H1 (cell line): ENCODE measurements around the gene INPP4B. TPM values are rescaled to one million over a fixed set of nuclear protein-coding genes. Genes with fewer than 3 reads are reported as not detected.
A peak's percentile ranks its signal among the peaks of the same experiment; 100 is the strongest.

ENCODE experiments used
- CTCF ChIA-PET: fragments of 300-600 bp; sonication (Branson Sonifier 250); formaldehyde crosslinking; loops from one replicate; lab custom pipeline; 2021; ENCODE audit not compliant: partially characterized antibody; lab: Charles Lee
- POLR2A ChIA-PET: fragments of 300-600 bp; sonication (Branson Sonifier 250); formaldehyde crosslinking; loops from one replicate; lab custom pipeline; 2021; ENCODE audit warnings: inconsistent platforms; ENCODE audit not compliant: partially characterized antibody; lab: Charles Lee
- DNase-seq, 2 experiments: peaks; one replicate each; pipeline versions ENCODE4 v3.0.0 to v3.0.0-alpha.2; 2010 to 2022; ENCODE audit warnings: low spot score in 2 of 2, low read depth in 1 of 2, mixed read lengths in 1 of 2
- FAIRE-seq: peaks from 2 replicates; lab custom pipeline; 2011; peaks lifted over from hg19 to GRCh38; lab: Jason Lieb, UNC
- H2AFZ ChIP-seq: 2 replicates; pipeline ENCODE4 v1.8.1; 2012; ENCODE audit warnings: low read length, inconsistent platforms
- H2AK5ac ChIP-seq: 2 replicates; pipeline ENCODE4 v1.6.1; 2013; ENCODE audit warnings: low read depth, low read length
- H2BK120ac ChIP-seq: replicated peaks from 2 replicates; pipeline ENCODE3; 2013; ENCODE audit warnings: low read depth, low read length, inconsistent platforms
- H2BK12ac ChIP-seq: 2 replicates; pipeline ENCODE4 v1.6.1; 2013; ENCODE audit warnings: low read depth, low read length
- H2BK15ac ChIP-seq: 2 replicates; pipeline ENCODE4 v1.6.1; 2013; ENCODE audit warnings: low read length
- H2BK20ac ChIP-seq: 2 replicates; pipeline ENCODE4 v1.6.1; 2013; ENCODE audit warnings: low read length
- H2BK5ac ChIP-seq: 2 replicates; pipeline ENCODE4 v1.6.1; 2013; ENCODE audit warnings: low read depth, low read length
- H3K14ac ChIP-seq: 2 replicates; pipeline ENCODE4 v1.6.1; 2013; ENCODE audit warnings: inconsistent platforms; ENCODE audit not compliant: insufficient read length
- H3K18ac ChIP-seq: 2 replicates; pipeline ENCODE4 v1.6.1; 2013; ENCODE audit warnings: low read length; ENCODE audit errors: extremely low read depth
- H3K23ac ChIP-seq: 2 replicates; pipeline ENCODE4 v1.6.1; 2013; ENCODE audit warnings: inconsistent platforms; ENCODE audit not compliant: insufficient read length
- H3K23me2 ChIP-seq: 2 replicates; pipeline ENCODE4 v1.6.1; 2013; ENCODE audit warnings: low read depth, low read length
- H3K27ac ChIP-seq: 2 replicates; pipeline ENCODE4 v1.6.1; 2011; ENCODE audit warnings: low read depth, low read length, inconsistent platforms
- H3K27me3 ChIP-seq, 4 experiments: replicated peaks in 1 of 4; 1 replicate in 1 of 4; 2 replicates in 3 of 4; pipeline versions ENCODE4 v1.6.1 to v1.8.1; 2011 to 2013; ENCODE audit warnings: low read length in 3 of 4, mild to moderate bottlenecking in 3 of 4, inconsistent platforms in 2 of 4, mixed read lengths in 2 of 4, moderate library complexity in 1 of 4; ENCODE audit not compliant: control insufficient read depth in 3 of 4, insufficient read depth in 3 of 4; ENCODE audit errors: extremely low read depth in 1 of 4
- H3K36me3 ChIP-seq, 4 experiments: 2 replicates each; pipeline versions ENCODE4 v1.6.1 to v1.8.1; 2011 to 2013; ENCODE audit warnings: mild to moderate bottlenecking in 4 of 4, low read length in 3 of 4, moderate library complexity in 2 of 4, control low read depth in 1 of 4, inconsistent platforms in 1 of 4; ENCODE audit not compliant: insufficient read depth in 4 of 4, control insufficient read depth in 2 of 4
- H3K4ac ChIP-seq: replicated peaks from 2 replicates; pipeline ENCODE3; 2013; ENCODE audit warnings: low read length, low read depth, mixed read lengths, inconsistent platforms; ENCODE audit not compliant: insufficient read length
- H3K4me1 ChIP-seq, 4 experiments: replicated peaks in 1 of 4; 1 replicate in 1 of 4; 2 replicates in 3 of 4; pipeline versions ENCODE4 v1.6.1 to v1.8.1; 2011 to 2013; ENCODE audit warnings: low read length in 3 of 4, inconsistent platforms in 2 of 4, mixed read lengths in 1 of 4; ENCODE audit not compliant: insufficient read depth in 4 of 4, control insufficient read depth in 3 of 4
- H3K4me2 ChIP-seq, 2 experiments: 2 replicates each; pipeline versions ENCODE4 v1.6.1 to v1.8.1; 2011 to 2013; ENCODE audit warnings: low read depth in 2 of 2, low read length in 2 of 2, control low read depth in 1 of 2, inconsistent platforms in 1 of 2, mild to moderate bottlenecking in 1 of 2; ENCODE audit not compliant: insufficient read depth in 1 of 2
- H3K4me3 ChIP-seq, 4 experiments: fragments of 200-600, 300-600 bp in 1 of 4; sonication (generic), shearing (Covaris generic), sonication (Bioruptor Twin) in 1 of 4; 2 replicates each; pipeline versions ENCODE4 v1.5.1 to v1.8.1; 2011 to 2016; ENCODE audit warnings: low read length in 4 of 4, low read depth in 3 of 4, control low read depth in 2 of 4, inconsistent platforms in 2 of 4, mild to moderate bottlenecking in 2 of 4, mixed read lengths in 1 of 4, moderate library complexity in 1 of 4; ENCODE audit not compliant: insufficient read depth in 2 of 4; ENCODE audit errors: extremely low read depth in 1 of 4
- H3K56ac ChIP-seq: replicated peaks from 2 replicates; pipeline ENCODE3; 2013; ENCODE audit warnings: low read depth, mild to moderate bottlenecking, mixed read lengths, low read length, inconsistent platforms; ENCODE audit not compliant: insufficient read length
- H3K79me1 ChIP-seq: 2 replicates; pipeline ENCODE4 v1.6.1; 2013; ENCODE audit warnings: low read depth, low read length, control low read depth
- H3K79me2 ChIP-seq, 2 experiments: 2 replicates each; pipeline versions ENCODE4 v1.6.1 to v1.8.1; 2012 to 2013; ENCODE audit warnings: low read length in 2 of 2, mild to moderate bottlenecking in 2 of 2, inconsistent platforms in 1 of 2; ENCODE audit not compliant: insufficient read depth in 2 of 2, control insufficient read depth in 1 of 2
- H3K9ac ChIP-seq, 4 experiments: replicated peaks in 1 of 4; 1 replicate in 1 of 4; 2 replicates in 3 of 4; pipeline versions ENCODE4 v1.6.1 to v1.8.1; 2011 to 2013; ENCODE audit warnings: low read depth in 3 of 4, low read length in 3 of 4, control low read depth in 2 of 4, mild to moderate bottlenecking in 2 of 4, moderate library complexity in 2 of 4, inconsistent platforms in 1 of 4; ENCODE audit errors: extremely low read depth in 1 of 4
- H3K9me3 ChIP-seq, 2 experiments: 2 replicates each; pipeline versions ENCODE4 v1.6.1 to v1.8.1; 2012 to 2013; ENCODE audit warnings: mild to moderate bottlenecking in 2 of 2, moderate library complexity in 2 of 2, control low read depth in 1 of 2, inconsistent platforms in 1 of 2, low read depth in 1 of 2, low read length in 1 of 2, mixed read lengths in 1 of 2; ENCODE audit not compliant: insufficient read depth in 2 of 2
- H4K20me1 ChIP-seq, 2 experiments: replicated peaks in 1 of 2; 2 replicates each; pipeline versions ENCODE3 to v1.8.1; 2011 to 2013; ENCODE audit warnings: inconsistent platforms in 2 of 2, low read length in 2 of 2, mild to moderate bottlenecking in 1 of 2; ENCODE audit not compliant: insufficient read depth in 2 of 2, control insufficient read depth in 1 of 2
- H4K5ac ChIP-seq: 2 replicates; pipeline ENCODE4 v1.6.1; 2013; ENCODE audit warnings: low read length, low read depth, mixed read lengths, inconsistent platforms; ENCODE audit not compliant: insufficient read length
- H4K8ac ChIP-seq: 2 replicates; pipeline ENCODE4 v1.8.0; 2013; ENCODE audit warnings: mild to moderate bottlenecking, moderate library complexity, low read length, inconsistent platforms; ENCODE audit not compliant: insufficient read depth; ENCODE audit errors: extremely low read depth
- H4K91ac ChIP-seq: replicated peaks from 2 replicates; pipeline ENCODE3; 2013; ENCODE audit warnings: low read length, mixed read lengths, inconsistent platforms; ENCODE audit not compliant: insufficient read length
- CHD2 ChIP-seq: IDR thresholded peaks from 2 replicates; pipeline ENCODE4 v1.6.1; 2012; ENCODE audit warnings: low read length, improper control_type of control experiment
- EZH2 ChIP-seq: fragments of 200-600 bp; sonication (generic); IDR thresholded peaks from 2 replicates; pipeline ENCODE4 v1.7.1; 2012; ENCODE audit warnings: low read depth, mild to moderate bottlenecking, moderate library complexity, low read length, inconsistent platforms; ENCODE audit not compliant: severe bottlenecking
- JUND ChIP-seq: IDR thresholded peaks from 2 replicates; pipeline ENCODE4 v1.6.1; 2011; ENCODE audit warnings: mild to moderate bottlenecking, improper control_type of control experiment, low read length
- POU5F1 ChIP-seq: IDR thresholded peaks from 2 replicates; pipeline ENCODE4 v1.6.1; 2011; ENCODE audit warnings: low read depth, mild to moderate bottlenecking, low read length, moderate library complexity
- RBBP5 ChIP-seq: IDR thresholded peaks from 2 replicates; pipeline ENCODE4 v1.7.1; 2012; ENCODE audit warnings: low read depth, mild to moderate bottlenecking, inconsistent platforms, low read length, moderate library complexity, borderline replicate concordance
- RNF2 ChIP-seq: fragments of 200-900, 300-1000 bp; sonication (generic); IDR thresholded peaks from 2 replicates; pipeline ENCODE4 v1.7.1; 2016; ENCODE audit warnings: borderline replicate concordance, low read depth, mild to moderate bottlenecking, antibody characterized with exemption, low read length; ENCODE audit not compliant: poor library complexity, severe bottlenecking; ENCODE audit errors: missing control alignments
- SP2 ChIP-seq: IDR thresholded peaks from 2 replicates; pipeline ENCODE4 v1.6.1; 2012; ENCODE audit warnings: mild to moderate bottlenecking, low read length, inconsistent platforms
- TBP ChIP-seq: IDR thresholded peaks from 2 replicates; pipeline ENCODE4 v1.6.1; 2011; ENCODE audit warnings: low read depth, low read length, improper control_type of control experiment
- WGBS, 2 experiments: shearing (Covaris generic) in 1 of 2; methylation state at CpG; one replicate each; pipeline versions ENCODE4 v1.1.6 to v1.1.7; 2013 to 2015; ENCODE audit warnings: low lambda C conversion rate in 2 of 2, mixed read lengths in 2 of 2, inconsistent platforms in 1 of 2, low coverage in 1 of 2, missing lambda C conversion rate in 1 of 2; ENCODE audit not compliant: insufficient replicate concordance in 2 of 2, insufficient coverage in 1 of 2, insufficient read length in 1 of 2; ENCODE audit errors: extremely low coverage in 1 of 2, missing lambda C conversion rate in 1 of 2; 5-methylcytosine and 5-hydroxymethylcytosine counted together
- polyA plus RNA-seq, 7 experiments: library from polyadenylated mRNA; depleted of rRNA in 3 of 7; stranded (reverse) in 5 of 7; unstranded in 2 of 7; fragments of >200 nt in 5 of 7; fragments of 200-250 nt in 2 of 7; gene quantifications; 1 replicate in 5 of 7; 2 replicates in 1 of 7; 4 replicates in 1 of 7; pipeline versions ENCODE4 v1.2.1 to v1.2.3, GENCODE V29; 2011 to 2013; ENCODE audit warnings: missing spikeins in 2 of 7, mixed read lengths in 2 of 7
- total RNA-seq: library from RNA; stranded (reverse); fragmentation: NEBNext Ultra II Directional; extraction: Animal tissue kit (Norgen Biotek cat#: 25700); gene quantifications from 2 replicates; pipeline ENCODE4 v1.2.1, GENCODE V29; 2021
- TF ChIP-seq, protein P1 (sequence below): IDR thresholded peaks from 2 replicates; pipeline ENCODE4 v1.6.1; 2012; ENCODE audit warnings: inconsistent platforms

INPP4B gene
- total and polyA plus RNA-seq, 2 of the 8 experiments (the other 6 are each of a cell fraction or from before 2014, with no cell fraction given), result 0.11 to 0.54 TPM

- FAIRE-seq, result no peak
- no peak overlapping the region for H3K4me3 ChIP-seq
- CTCF ChIA-PET, result interaction anchor here (1.2 kb wide), 1 partner anchor 14 kb away, joined by 3 read pairs; no protein-coding TSS in a partner anchor
Observed at GRCh38 chr4:142312391-142312790, 533.7 kb downstream of the INPP4B start.

More at GRCh38 chr4:142312391-142312790, 533.7 kb downstream of the INPP4B start:
- H3K23me2 ChIP-seq, result no peaks in the 10 kb centered on the region
- POLR2A ChIA-PET, result no interaction called here
- H2AK5ac ChIP-seq, result no peak overlapping the region
- H3K27ac ChIP-seq, result no peak overlapping the region
- no peaks in the 10 kb centered on the region for H3K79me1 ChIP-seq
- TF ChIP-seq JUND, result no peak
- TF ChIP-seq, protein P1, sequence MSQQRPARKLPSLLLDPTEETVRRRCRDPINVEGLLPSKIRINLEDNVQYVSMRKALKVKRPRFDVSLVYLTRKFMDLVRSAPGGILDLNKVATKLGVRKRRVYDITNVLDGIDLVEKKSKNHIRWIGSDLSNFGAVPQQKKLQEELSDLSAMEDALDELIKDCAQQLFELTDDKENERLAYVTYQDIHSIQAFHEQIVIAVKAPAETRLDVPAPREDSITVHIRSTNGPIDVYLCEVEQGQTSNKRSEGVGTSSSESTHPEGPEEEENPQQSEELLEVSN, result no peak
- no peak for TF ChIP-seq EZH2
- no peak for TF ChIP-seq SP2
- TF ChIP-seq TBP, result no peak
- TF ChIP-seq RNF2, result no peak
- TF ChIP-seq POU5F1, result no peak
- no peak for TF ChIP-seq CHD2
- TF ChIP-seq RBBP5, result no peak
- H2BK15ac ChIP-seq, result no peak overlapping the region
- H3K9ac ChIP-seq, result no peak overlapping the region
- H2AFZ ChIP-seq, result 0 out of 2 replicates have a peak overlapping the region, but pooled peaks have one; percentile 35
- H2BK120ac ChIP-seq, result no peak overlapping the region
- H2BK20ac ChIP-seq, result no peak overlapping the region
- H3K9me3 ChIP-seq, result no peaks in the 10 kb centered on the region
- H3K14ac ChIP-seq, result no peak overlapping the region
- no peaks in the 10 kb centered on the region for H4K20me1 ChIP-seq
- no peak overlapping the region for H3K56ac ChIP-seq
- no peak overlapping the region for H3K23ac ChIP-seq
- H4K5ac ChIP-seq, result no peak overlapping the region
- H3K79me2 ChIP-seq, result no peaks in the 10 kb centered on the region
- H2BK5ac ChIP-seq, result no peak overlapping the region
- H3K36me3 ChIP-seq, result no peaks in the 10 kb centered on the region
- no peak overlapping the region for H4K8ac ChIP-seq
- no peak overlapping the region for H3K18ac ChIP-seq
- no peak overlapping the region for H4K91ac ChIP-seq
- H3K4ac ChIP-seq, result no peak overlapping the region
- H3K4me1 ChIP-seq, result no peaks in the 10 kb centered on the region
- H3K27me3 ChIP-seq, result no peaks in the 10 kb centered on the region
- no peak for DNase-seq
- no peak overlapping the region for H2BK12ac ChIP-seq
- WGBS, 2 experiments, result 92% methylated on average over 3 of the region's 3 CpGs; no CpG with 5 or more reads in 1 of the 2 experiments
- H3K4me2 ChIP-seq, result no peak overlapping the region
